ENCODE results near the gene UCKL1. TPM values are rescaled to one million over a fixed set of nuclear protein-coding genes. Genes with fewer than 3 reads are reported as not detected.

UCKL1 gene
- total RNA-seq, 1 donor from 2014 or later, result 49.7 TPM

DNA sequence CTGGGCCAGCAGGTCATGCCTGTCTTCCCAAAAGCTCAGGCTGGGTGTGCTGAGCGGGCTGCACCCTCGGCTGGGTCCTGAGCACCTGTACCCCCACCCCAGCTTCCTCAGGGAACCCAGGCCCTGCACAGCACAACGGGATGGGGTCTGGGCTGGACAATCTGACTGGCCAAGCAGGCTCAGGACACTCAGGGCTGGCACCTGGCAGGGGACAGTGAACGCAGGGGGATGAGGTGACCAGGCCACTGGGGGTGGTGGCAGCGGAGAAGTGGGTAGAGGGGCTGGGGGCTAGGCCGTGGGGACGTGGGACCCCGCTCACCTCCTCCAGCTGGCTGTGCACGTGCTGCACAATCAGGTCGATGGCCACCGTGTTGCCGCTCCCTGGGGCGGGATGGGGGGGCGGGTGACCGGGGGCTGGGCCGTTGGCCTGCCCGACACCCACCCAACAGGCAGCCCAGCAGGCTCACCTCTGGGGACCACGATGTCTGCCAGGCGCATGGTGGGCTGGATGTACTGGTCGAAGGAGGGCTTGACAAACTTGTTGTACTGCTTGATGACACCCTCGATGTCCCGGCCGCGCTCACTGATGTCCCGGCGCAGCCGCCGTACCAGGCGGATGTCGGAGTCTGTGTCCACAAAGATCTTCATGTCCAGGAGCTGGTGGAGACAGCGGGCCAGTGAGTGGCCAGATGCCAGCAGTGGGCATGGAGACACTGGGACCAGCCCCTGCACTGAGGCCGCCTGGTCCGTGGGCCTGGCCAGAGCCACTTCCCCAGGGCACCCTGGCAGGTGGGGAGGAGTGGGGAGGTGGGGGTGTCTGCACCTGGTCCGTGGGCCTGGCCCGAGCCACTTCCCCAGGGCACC is 11.9 kb downstream of the UCKL1 start:
- intact Hi-C loops (cut with micrococcal nuclease), result no loop called here
- TF ChIP-seq, protein P1, sequence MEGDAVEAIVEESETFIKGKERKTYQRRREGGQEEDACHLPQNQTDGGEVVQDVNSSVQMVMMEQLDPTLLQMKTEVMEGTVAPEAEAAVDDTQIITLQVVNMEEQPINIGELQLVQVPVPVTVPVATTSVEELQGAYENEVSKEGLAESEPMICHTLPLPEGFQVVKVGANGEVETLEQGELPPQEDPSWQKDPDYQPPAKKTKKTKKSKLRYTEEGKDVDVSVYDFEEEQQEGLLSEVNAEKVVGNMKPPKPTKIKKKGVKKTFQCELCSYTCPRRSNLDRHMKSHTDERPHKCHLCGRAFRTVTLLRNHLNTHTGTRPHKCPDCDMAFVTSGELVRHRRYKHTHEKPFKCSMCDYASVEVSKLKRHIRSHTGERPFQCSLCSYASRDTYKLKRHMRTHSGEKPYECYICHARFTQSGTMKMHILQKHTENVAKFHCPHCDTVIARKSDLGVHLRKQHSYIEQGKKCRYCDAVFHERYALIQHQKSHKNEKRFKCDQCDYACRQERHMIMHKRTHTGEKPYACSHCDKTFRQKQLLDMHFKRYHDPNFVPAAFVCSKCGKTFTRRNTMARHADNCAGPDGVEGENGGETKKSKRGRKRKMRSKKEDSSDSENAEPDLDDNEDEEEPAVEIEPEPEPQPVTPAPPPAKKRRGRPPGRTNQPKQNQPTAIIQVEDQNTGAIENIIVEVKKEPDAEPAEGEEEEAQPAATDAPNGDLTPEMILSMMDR (IDR thresholded peaks at IDR 0.05), result no peak
- ATAC-seq (ENCODE audit: low read depth) (no peak), DNase-seq (no peak)
- peaks cover 38% of the 10 kb centered on the region for H3K4me1 Mint-ChIP-seq
- H3K27ac Mint-ChIP-seq, result no peak overlapping the region
- H3K36me3 Mint-ChIP-seq (ENCODE audit: low read depth), result peaks cover 38% of the 10 kb centered on the region
- ChIA-PET POLR2A (no interaction called here), CTCF (no interaction called here)
- H3K4me3 Mint-ChIP-seq, result no peak overlapping the region
- H3K27me3 Mint-ChIP-seq, result no peaks in the 10 kb centered on the region
- H3K9me3 Mint-ChIP-seq, result no peaks in the 10 kb centered on the region

DNA sequence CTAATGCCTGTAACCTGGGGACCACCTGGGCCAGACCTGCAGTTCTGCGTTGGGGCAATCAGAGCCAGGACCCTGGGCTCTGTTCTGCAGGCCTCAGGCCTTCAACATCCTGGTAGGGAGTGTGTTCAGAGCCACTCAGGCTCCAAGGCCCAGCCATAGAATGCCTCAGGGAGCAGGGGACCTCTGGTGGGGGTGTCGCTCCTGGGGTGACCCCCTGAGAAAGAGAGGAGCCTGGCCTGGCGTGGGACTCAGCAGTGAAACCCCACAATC is 12.5 kb downstream of the UCKL1 start:
- Mint-ChIP-seq H3K36me3 (ENCODE audit: low read depth) (peaks cover 38% of the 10 kb centered on the region), H3K27ac (no peak overlapping the region), H3K4me3 (no peak overlapping the region), H3K27me3 (no peaks in the 10 kb centered on the region), H3K4me1 (peaks cover 33% of the 10 kb centered on the region), H3K9me3 (no peaks in the 10 kb centered on the region)
- TF ChIP-seq, protein P1 (IDR thresholded peaks at IDR 0.05), result no peak
- intact Hi-C loops (cut with micrococcal nuclease), result no loop called here
- DNase-seq, result no peak
- ChIA-PET CTCF (no interaction called here), POLR2A (no interaction called here)
- no peak for ATAC-seq (ENCODE audit: low read depth)

DNA sequence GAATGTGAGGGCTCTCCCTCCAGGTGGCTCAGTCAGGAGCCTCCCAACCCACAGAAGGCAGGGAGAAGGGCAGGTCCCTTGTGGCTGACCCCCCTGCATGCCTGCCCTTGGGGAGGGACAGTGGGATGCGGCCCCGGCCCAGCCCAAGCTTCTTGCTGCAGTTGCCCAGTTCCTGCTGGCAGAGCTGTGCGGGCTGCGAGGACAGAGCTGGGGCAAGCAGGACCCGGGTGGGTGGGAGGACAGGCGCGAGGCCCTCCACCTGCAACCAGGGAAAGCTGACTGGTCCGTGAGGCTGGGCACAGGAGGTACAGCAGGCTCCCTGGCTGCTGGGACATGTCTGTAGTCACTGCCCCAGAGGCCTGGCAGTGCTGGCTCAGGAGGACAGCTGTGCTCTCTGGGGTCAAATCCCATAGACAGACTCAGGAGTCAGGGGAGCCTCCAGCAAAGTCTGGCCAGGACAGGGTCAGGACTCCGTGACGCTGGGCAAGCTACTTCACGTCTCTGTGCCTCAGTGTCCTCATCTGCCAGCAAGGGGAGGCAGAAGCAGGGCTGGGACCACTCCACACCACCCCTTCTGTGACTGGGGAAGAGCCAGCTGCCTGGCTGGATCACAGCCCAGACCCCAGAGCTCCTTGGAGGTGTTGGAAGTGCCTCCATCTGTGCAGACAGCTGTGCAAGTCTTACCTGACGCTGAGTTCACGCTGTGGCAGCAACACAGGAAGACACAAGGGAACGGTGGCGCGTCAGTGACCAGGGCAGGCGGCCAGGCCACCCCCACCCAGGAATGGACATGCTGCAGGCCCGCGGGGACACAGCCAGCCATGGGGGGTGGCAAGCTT is 13.0 kb downstream of the UCKL1 start:
- H3K4me3 Mint-ChIP-seq, result no peak overlapping the region
- H3K36me3 Mint-ChIP-seq (ENCODE audit: low read depth), result peaks cover 38% of the 10 kb centered on the region
- ChIA-PET CTCF (no interaction called here), POLR2A (interaction anchor here (0.5 kb wide), 1 partner anchor 436 kb away, joined by 3 read pairs; no protein-coding TSS in a partner anchor)
- H3K27ac Mint-ChIP-seq, result no peak overlapping the region
- intact Hi-C loops (cut with micrococcal nuclease), result no loop called here
- peaks cover 27% of the 10 kb centered on the region for H3K4me1 Mint-ChIP-seq
- DNase-seq (no peak), ATAC-seq (ENCODE audit: low read depth) (no peak)
- no peaks in the 10 kb centered on the region for H3K27me3 Mint-ChIP-seq
- TF ChIP-seq, protein P1 (IDR thresholded peaks at IDR 0.05), result no peak
- no peaks in the 10 kb centered on the region for H3K9me3 Mint-ChIP-seq

DNA sequence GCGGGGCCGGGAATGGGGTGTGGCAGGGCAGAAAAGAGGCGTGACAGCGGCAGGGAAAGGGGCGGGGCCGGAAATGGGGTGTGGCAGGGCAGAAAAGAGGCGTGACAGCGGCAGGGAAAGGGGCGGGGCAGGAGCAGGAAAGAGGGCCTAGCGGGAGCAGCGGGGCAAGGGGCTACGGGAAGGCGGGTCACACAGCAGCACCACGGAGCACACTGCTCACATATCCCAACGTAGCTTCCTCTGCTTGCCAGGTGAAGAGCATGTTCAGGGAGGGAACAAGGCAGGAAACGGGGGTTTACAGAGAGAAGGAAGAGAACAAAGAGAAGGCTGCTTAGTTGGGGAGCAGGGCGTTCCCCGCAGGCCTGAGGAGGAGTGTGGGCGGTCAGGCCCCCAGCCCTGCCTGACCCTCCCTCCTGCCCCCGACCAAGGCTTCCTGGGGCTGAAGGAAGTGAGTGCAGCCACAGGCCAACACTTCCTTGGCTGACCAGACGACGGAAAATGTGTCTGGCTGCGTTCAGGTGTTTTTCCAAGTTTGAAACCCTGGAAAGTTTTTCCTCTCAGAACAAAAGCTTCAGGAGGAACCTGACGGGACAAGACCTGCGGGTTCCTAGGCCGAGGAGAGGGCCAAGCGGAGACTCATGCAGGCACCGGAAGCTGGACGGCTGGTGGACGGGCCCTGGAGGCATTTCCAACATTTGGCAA is 13.8 kb downstream of the UCKL1 start:
- Mint-ChIP-seq H3K4me1 (peaks cover 19% of the 10 kb centered on the region), H3K27me3 (no peaks in the 10 kb centered on the region), H3K27ac (peak overlapping the region; percentile 56), H3K9me3 (no peaks in the 10 kb centered on the region), H3K36me3 (ENCODE audit: low read depth) (peaks cover 44% of the 10 kb centered on the region), H3K4me3 (peak overlapping the region; percentile 15)
- ATAC-seq (ENCODE audit: low read depth) (no peak), DNase-seq (no peak)
- CTCF ChIA-PET, result no interaction called here
- POLR2A ChIA-PET, result no interaction called here
- intact Hi-C loops (cut with micrococcal nuclease), result no loop called here
- TF ChIP-seq, protein P1 (IDR thresholded peaks at IDR 0.05), result no peak
